ENCODE measurements around the gene CD48.

The CD48 gene

DNA sequence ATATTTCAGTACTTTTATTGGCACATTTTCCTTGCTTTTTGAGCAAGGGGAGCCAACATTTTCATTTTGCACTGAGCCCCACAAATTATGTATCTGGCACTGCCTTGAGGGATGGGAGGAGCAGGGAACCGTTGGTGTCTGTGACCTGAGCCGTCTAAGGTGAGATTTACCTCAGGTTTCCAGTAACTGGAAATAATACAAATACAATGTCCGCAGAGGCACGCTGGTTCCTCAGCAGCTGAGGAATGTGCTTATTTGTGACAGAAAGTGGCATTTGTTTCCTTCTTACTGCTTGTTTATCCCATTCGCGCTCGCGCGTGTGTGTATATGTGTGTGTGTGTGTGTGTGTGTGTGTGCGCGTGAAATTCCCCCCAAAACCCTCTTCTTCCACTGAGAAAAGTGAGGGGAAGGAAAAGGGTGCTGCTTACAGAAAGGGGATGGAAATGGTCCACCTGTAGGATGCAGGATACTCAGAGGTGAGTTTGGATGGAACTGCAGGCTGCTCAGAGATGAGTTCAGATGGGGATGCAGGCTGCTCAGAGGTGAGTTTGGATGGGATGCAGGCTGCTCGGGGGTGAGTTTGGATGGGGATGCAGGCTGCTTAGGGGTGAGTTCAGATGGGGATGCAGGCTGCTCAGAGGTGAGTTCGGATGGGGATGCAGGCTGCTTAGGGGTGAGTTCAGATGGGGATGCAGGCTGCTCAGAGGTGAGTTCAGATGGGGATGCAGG is 34.6 kb downstream of the CD48 start:
- no peak for DNase-seq (ENCODE audit: low read depth in 3 of 3)

DNA sequence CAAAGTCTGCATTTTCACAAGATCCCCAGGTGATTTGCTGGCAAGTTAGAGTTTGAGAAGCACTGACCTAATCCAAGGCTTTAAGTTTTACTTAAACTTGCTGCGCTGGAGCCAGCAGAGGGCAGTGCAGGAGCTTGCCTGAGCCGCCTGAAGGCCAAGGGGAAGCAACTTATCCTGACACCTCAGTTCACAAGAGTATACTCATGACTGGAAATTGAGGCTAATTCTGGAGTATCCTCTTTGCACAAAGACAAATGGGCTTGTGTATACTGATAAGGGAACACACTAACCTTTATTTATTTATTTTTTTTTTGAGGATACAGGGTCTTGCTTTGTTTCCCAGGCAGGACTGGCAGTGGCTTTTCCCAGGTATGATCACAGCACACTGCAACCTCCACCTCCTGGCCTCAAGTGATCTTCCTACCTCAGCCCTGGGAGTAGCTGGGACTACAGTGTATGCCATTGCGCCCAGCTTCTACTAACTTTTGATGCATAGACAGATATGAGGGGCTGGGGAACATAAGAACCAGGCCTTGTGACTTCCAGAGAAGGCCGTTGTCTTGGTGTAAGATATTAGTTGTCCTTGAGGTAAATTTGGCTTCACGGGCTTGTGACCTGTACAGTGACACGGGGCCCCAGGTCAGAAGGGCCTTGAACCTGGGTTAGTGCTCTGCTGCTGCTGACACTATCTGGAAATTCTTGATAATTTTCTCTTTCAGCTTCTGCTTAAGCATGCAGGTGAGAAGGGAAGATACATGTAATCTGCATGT is 35.8 kb downstream of the CD48 start:
- DNase-seq (ENCODE audit: low read depth in 3 of 3), result peak; percentile 48 to 56 (median 50)

DNA sequence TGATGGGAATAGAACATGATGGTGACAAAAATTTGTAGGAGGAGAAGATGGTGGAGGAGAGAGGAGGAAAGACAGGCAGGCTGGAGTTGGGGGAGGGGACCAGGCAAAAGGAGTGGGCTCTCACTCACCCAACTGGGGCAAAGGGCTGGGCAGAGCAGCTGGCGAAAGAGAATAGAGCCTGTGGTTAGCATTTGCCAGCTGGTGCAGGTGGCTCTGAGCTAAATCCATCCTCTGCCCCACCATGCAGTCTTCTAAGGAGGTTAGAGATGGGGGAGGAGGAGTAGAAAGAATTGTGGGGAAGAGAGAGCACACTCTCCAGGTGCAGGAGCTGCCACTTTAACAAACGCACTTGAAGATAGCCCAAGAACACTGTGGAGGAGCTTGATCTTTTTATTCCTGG is 37.2 kb downstream of the CD48 start:
- DNase-seq (ENCODE audit: low read depth in 3 of 3), result no peak

- DNase-seq (ENCODE audit: low read depth in 3 of 3), result no peak
Measured at GRCh38 chr1:160672789-160673695, 38.6 kb downstream of the CD48 start.

- DNase-seq (ENCODE audit: low read depth in 3 of 3), result no peak
Measured at GRCh38 chr1:160671603-160672517, 39.8 kb downstream of the CD48 start.

GRCh38 chr1:160670701-160671100 is 40.9 kb downstream of the CD48 start:
- DNase-seq (ENCODE audit: low read depth in 3 of 3), result no peak

- DNase-seq (ENCODE audit: low read depth in 3 of 3), result no peak
Measured at GRCh38 chr1:160669802-160670201, 41.8 kb downstream of the CD48 start.

GRCh38 chr1:160669276-160669675 is 42.3 kb downstream of the CD48 start:
- DNase-seq (ENCODE audit: low read depth in 3 of 3), result no peak

- DNase-seq (ENCODE audit: low read depth in 3 of 3), result no peak
Measured at GRCh38 chr1:160667896-160668295, 43.7 kb downstream of the CD48 start.

- no peak for DNase-seq (ENCODE audit: low read depth in 3 of 3)
Measured at GRCh38 chr1:160666079-160666442, 45.6 kb downstream of the CD48 start.

DNA sequence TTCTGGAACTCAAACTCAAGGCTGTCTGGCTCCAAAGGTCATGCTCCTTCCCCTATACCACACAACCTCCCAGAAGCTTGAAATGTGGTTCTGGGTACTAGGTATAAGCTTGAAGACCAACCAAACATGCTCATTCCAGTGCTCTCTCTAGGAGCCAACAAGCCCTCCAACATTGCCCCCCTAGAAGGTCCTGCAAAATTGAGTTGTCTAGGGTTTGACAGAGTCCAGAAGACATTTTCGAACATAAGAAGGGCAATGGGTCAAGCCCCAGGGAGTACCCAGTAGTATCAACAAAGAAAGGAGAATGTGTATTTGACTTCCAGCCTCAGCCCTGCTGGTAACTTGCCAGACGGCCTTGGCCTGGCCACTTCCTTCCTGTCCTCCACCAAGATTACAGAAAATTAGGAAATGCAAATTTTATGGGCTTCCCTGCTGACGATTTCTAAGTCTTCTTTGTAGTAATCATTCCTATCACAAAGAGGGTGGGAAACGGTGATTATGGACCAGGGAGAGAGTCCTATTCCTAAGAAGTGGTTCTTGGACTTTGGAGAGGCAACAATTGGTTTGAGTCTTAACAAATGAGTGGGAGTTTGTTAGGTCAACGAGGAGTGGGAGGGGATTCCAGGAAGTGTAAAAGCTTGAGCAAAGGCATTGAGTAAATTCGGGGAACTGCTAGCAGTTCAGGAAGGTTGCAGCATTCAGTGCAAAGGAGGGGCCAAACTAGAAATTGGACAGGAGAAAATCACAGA is 46.1 kb downstream of the CD48 start:
- DNase-seq (ENCODE audit: low read depth in 3 of 3), result no peak

- DNase-seq (ENCODE audit: low read depth in 3 of 3), result no peak
Measured at GRCh38 chr1:160664573-160665051, 47.0 kb downstream of the CD48 start.

GRCh38 chr1:160662910-160663309 is 48.7 kb downstream of the CD48 start:
- no peak for DNase-seq (ENCODE audit: low read depth in 3 of 3)

DNA sequence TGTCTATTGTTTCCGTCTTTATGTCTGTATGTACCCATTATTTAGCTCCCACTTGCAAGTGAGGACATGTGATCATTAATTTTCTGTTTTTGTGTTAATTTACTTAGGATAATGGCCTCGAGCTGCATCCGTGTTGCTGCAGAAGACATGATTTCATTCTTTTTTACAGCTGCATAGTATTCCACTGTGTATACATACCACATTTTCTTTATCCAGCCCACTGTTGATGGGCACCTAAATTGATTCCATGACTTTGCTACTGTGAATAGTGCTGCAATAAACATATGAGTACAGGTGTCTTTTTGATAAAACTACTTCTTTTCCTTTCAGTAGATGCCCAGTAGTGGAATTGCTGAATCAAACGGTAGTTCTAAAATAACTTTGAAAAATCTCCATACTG is 52.1 kb downstream of the CD48 start:
- DNase-seq (ENCODE audit: low read depth in 3 of 3), result no peak

- DNase-seq (ENCODE audit: low read depth in 3 of 3), result no peak
Measured at GRCh38 chr1:160658814-160659193, 52.8 kb downstream of the CD48 start.

DNA sequence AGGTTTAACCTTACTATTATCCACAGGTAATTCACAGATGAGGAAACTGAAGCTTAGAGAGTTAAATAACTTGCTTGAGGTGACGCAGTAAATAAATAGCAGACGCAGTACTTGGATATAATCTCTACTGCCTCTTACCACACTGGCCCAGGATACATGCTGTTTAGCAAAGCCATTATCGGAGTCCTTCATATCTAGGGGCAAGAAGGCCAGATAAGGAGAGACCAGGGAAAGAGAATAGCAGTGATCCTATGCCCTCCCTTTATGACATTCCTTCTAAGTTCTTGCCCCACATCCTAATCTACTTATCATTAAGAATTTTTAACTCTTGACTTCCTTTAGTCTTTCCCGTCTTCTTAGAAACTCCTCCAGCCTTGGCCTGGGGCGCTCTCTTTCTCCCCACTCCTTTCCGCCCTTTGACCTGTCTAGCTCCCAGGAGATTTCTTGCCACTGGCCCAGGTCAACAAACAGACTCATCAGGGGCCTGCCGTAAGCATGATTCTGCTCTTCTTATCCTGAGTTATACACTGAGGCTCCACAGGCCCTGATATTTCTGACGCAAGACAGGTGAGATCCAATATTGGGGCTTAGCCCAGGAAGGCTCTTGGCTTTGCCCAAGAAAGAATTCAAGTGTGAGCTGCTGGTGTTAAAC is 53.3 kb downstream of the CD48 start:
- DNase-seq (ENCODE audit: low read depth in 3 of 3), result no peak

GRCh38 chr1:160657250-160657781 is 54.3 kb downstream of the CD48 start:
- no peak for DNase-seq (ENCODE audit: low read depth in 3 of 3)

- no peak for DNase-seq (ENCODE audit: low read depth in 3 of 3)
Measured at GRCh38 chr1:160656737-160657136, 54.9 kb downstream of the CD48 start.

DNA sequence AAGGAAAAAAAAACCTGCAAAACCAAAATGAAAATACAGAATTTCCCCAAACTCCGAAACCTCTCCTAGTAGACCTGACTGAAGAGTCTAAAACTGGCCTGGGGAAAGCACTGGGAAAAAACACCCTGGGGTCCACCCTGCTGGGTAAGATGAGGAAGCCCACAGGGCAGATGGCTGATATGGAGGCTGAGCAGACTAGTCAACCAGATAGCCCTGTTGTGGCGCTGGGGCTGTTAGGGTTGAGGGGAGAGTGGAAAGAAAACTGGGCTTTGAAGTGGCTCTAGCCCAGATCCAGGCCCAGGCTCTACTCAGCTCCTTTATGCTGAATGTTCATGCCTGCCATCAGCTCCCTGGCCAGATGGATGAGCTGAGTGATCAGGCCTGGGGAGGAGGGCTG is 58.0 kb downstream of the CD48 start:
- no peak for DNase-seq (ENCODE audit: low read depth in 3 of 3)
